RWPE2 (cell line): ENCODE data around the gene TBC1D14.

ENCODE experiments used
- ATAC-seq: fragments of 200-7000 bp; cut with Tn5 transposase; 3 replicates; pipeline ENCODE4 v1.9.1; 2021; ENCODE audit warnings: low read depth
- DNase-seq: peaks from one replicate; pipeline ENCODE4 v3.0.0-alpha.2; 2020; ENCODE audit warnings: low spot score
- H3K27ac ChIP-seq: fragments of 450-650 bp; 2 replicates; pipeline ENCODE4 v1.5.1; 2017; ENCODE audit warnings: mild to moderate bottlenecking; ENCODE audit not compliant: poor library complexity, severe bottlenecking
- H3K27me3 ChIP-seq: fragments of 250-450 bp; sonication (Bioruptor Pico); 2 replicates; pipeline ENCODE4 v1.5.1; 2021; ENCODE audit warnings: mild to moderate bottlenecking, moderate library complexity; ENCODE audit not compliant: insufficient read depth, poor library complexity, severe bottlenecking
- H3K36me3 ChIP-seq: fragments of 250-450 bp; sonication (Bioruptor Pico); 2 replicates; pipeline ENCODE4 v1.5.1; 2020; ENCODE audit warnings: low read depth, mild to moderate bottlenecking, moderate library complexity
- H3K4me1 ChIP-seq: fragments of 250-450 bp; sonication (Bioruptor Pico); 2 replicates; pipeline ENCODE4 v1.5.1; 2021; ENCODE audit warnings: mild to moderate bottlenecking, moderate library complexity; ENCODE audit not compliant: insufficient read depth, poor library complexity, severe bottlenecking
- H3K4me3 ChIP-seq: fragments of 250-450 bp; sonication (Bioruptor Pico); 2 replicates; pipeline ENCODE4 v1.5.1; 2021; ENCODE audit warnings: mild to moderate bottlenecking, moderate library complexity; ENCODE audit not compliant: severe bottlenecking
- H3K9me3 ChIP-seq: fragments of 250-450 bp; sonication (Bioruptor Pico); 2 replicates; pipeline ENCODE4 v1.5.1; 2021; ENCODE audit warnings: mild to moderate bottlenecking, moderate library complexity; ENCODE audit not compliant: severe bottlenecking
- TF ChIP-seq, protein P1 (sequence below): fragments of 450-650 bp; IDR thresholded peaks from one replicate; pipeline ENCODE4 v1.5.1; 2017; ENCODE audit warnings: mild to moderate bottlenecking, moderate library complexity; ENCODE audit not compliant: poor library complexity, severe bottlenecking

TBC1D14 gene

DNA sequence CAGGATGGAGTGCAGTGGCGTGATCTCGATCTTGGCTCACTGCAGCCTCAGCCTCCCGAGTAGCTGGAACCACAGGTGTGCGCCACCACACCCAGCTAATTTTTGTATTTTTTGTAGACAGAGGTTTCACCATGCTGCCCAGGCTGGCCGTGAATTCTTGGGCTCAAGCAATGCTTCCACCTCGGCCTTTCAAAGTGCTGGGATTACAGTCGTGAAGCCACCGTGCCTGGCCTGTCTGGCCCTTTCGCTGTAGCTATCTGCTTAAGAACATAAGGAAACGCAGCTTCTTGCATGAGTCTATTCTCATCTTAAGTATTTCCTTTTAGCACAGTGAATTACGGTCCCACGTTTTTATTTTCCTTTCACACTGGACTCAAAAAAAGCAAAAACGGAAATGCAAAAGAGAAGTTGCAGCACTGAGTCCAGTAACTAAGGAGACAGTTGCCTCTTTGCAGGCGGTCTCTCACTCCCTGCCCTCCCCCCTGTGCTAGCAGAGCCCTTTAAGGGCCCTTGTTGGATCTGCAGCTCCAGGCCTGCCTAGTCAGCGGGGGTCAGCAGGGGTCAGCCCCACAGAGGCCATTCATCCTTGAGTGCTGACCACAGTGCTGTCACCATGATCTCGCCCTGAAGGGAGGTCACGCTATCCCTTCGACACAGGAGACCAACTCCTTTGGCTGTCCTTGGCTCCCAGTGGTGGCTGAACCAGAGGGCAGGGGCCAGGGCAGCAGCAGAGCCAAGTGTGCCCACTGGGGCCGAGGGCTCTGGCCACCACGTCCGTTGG is 21.8 kb upstream of the TBC1D14 start:
- Histone ChIP-seq H3K4me3 (no peak overlapping the region), H3K4me1 (no peaks in the 10 kb centered on the region), H3K9me3 (peaks cover 3% of the 10 kb centered on the region), H3K36me3 (peaks cover 5% of the 10 kb centered on the region), H3K27me3 (no peaks in the 10 kb centered on the region), H3K27ac (no peak overlapping the region)
- ATAC-seq (no peak), DNase-seq (no peak)
- TF ChIP-seq, protein P1, sequence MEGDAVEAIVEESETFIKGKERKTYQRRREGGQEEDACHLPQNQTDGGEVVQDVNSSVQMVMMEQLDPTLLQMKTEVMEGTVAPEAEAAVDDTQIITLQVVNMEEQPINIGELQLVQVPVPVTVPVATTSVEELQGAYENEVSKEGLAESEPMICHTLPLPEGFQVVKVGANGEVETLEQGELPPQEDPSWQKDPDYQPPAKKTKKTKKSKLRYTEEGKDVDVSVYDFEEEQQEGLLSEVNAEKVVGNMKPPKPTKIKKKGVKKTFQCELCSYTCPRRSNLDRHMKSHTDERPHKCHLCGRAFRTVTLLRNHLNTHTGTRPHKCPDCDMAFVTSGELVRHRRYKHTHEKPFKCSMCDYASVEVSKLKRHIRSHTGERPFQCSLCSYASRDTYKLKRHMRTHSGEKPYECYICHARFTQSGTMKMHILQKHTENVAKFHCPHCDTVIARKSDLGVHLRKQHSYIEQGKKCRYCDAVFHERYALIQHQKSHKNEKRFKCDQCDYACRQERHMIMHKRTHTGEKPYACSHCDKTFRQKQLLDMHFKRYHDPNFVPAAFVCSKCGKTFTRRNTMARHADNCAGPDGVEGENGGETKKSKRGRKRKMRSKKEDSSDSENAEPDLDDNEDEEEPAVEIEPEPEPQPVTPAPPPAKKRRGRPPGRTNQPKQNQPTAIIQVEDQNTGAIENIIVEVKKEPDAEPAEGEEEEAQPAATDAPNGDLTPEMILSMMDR, result no peak

DNA sequence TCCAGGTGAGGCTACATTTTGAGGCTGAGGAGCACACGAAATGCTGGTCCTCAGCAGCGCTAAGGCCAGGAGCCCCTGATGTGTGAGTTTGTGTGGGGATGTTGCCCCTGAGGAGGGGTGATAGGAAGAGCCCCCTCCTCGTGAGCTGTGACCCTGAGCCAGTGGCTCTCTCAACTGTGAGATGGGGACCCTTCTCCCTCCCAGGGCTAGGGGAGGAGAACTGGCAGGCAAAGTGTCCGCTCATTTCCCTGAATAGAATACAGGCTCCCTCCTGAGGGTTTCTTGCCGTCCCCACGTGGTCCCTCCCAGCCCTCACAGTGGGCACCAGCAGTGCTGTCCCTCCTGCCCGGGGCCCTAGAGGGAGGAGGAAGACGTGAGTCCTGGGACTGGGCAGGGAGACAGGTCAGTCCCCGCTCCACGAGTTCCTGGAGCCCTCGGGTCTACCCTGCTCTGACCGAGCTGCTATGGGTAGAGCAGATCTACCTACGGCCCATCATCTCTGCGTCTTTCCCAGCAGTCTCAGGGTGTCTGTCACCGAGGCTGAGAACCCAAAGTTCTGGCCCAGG is 21.0 kb upstream of the TBC1D14 start:
- peaks cover 3% of the 10 kb centered on the region for H3K9me3 ChIP-seq
- TF ChIP-seq, protein P1, result no peak
- H3K27ac ChIP-seq, result no peak overlapping the region
- no peaks in the 10 kb centered on the region for H3K4me1 ChIP-seq
- DNase-seq (no peak), ATAC-seq (no peak; the same call in 2 of the 3 replicates)
- no peaks in the 10 kb centered on the region for H3K27me3 ChIP-seq
- H3K4me3 ChIP-seq, result no peak overlapping the region
- no peaks in the 10 kb centered on the region; the same call in 1 of the 2 replicates for H3K36me3 ChIP-seq

DNA sequence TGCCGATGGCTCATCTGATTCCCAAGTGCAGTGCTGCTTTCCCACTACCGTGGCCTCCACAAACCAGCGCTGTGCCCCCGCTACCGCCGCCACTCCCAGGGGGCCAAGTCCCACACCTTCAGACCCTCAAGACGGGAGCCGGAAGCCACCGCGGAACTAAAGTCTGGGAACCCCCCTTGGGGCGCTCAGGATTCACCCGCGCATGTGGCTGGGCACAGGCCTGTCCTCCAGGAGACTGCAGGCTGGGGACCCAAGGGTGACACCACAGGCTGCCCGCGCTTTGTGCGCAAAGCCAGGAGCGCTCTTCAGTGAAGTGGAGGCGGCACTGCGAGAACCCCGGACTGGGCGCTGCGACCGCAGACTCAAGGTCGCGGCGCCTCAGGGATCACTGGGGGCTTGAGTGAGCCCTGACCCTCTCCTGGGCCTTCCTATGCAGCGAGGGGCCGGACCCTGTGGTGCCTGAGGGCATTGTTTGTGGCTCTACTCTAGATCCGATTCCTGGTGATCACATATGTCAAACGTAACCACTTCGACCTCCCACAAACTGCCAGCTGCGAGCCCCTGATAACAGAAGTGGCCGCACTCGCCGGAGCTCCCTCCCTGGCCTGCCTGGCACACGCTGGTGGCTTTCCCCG is 20.4 kb upstream of the TBC1D14 start:
- Histone ChIP-seq H3K9me3 (peaks cover 3% of the 10 kb centered on the region), H3K27me3 (no peaks in the 10 kb centered on the region), H3K4me3 (no peak overlapping the region), H3K4me1 (no peaks in the 10 kb centered on the region), H3K36me3 (no peaks in the 10 kb centered on the region), H3K27ac (no peak overlapping the region)
- DNase-seq (no peak), ATAC-seq (no peak)
- TF ChIP-seq, protein P1, result no peak

- H3K4me3 ChIP-seq, result no peak overlapping the region
- TF ChIP-seq, protein P1, result no peak
- DNase-seq (no peak), ATAC-seq (no peak)
- no peaks in the 10 kb centered on the region for H3K27me3 ChIP-seq
- H3K9me3 ChIP-seq, result peaks cover 3% of the 10 kb centered on the region
- no peaks in the 10 kb centered on the region for H3K4me1 ChIP-seq
- no peak overlapping the region for H3K27ac ChIP-seq
- H3K36me3 ChIP-seq, result no peaks in the 10 kb centered on the region
Observed at GRCh38 chr4:6889736-6890324, 19.8 kb upstream of the TBC1D14 start.
